ELF-1 (cell line): ENCODE measurements around the gene ACTR3.

Experiments used
- DNase-seq: peaks from one replicate; pipeline ENCODE4 v3.0.0-alpha.2; 2016; ENCODE audit warnings: low read depth, low spot score

The ACTR3 gene

DNA sequence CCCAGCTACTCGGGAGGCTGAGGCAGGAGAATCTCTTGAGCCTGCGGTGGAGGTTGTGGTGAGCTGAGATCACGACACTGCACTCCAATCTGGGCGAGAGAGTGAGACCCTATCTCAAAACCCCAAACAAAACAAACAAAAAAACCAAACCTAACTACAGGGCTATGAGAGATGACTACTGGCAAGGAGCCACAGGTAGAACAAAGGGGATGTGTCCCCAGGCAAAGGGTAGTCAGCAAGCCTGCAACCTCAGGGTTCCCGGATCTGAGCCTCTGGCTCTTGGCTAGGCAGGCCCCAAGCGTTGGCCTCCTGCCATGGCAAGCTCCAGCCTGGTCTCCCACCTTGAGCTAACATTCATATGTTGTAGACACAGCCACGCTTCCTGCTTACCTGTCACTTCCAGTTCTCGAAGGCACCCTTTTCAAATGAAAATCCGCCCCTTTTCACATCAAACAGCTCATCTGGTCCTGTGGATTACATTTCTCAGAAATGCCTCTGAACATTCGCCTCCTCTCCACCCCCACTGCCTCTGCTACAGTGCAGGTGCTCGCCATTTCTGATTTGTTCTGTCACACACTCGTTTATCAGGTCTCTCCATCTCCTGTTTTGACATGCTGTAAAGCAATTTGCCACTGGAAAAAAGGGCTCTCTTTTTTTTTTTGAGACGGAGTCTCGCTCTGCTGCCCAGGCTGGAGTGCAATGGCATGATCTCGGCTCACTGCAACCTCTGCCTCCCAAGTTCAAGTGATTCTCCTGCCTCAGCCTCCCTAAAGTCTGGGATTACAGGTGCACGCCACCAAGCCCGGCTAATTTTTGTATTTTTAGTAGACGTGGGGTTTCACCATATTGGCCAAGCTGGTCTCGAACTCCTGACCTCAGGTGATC lies 13.1 kb upstream of the ACTR3 start:
- peak; percentile 82 for DNase-seq

DNA sequence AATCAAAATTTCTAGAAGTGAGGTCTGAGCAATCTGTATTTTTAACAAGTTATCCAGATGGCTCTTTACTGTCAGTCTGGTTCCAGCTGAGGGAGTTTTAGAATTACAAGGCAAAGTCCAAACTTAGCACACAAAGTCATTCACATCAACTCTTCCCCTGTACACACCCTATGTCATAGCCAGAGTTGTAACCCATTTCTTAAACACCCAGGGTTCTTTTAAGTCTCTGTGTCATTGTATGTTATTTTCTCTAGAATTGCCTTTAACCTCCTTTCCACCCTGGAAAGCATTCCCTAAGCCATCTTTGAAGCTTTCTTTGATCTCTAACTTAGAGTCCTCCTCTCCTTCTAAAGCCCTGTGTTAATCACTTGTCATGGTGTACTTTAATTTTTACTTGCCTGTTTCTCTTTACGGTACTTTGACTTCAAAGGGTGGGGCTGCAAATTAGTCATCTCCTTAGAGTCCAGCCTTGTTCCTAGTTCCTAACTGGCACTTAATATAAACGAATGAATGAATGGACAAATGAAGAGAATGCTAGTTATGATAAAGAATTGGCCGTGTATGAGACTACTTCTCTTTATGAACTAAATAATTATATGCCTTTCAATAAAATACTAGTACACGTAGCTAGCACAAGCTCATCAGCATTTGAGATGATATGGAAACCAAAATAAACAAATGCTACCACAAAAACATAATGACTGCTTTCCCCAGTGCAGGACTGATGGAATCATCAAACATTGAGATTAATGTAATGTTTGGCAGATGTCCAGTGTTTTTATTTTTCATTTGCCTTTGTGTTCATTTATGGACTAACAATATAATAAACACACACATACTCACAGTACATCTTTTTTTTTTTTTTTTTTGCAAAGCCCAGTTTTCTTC lies 11.9 kb upstream of the ACTR3 start:
- DNase-seq: no peak

DNA sequence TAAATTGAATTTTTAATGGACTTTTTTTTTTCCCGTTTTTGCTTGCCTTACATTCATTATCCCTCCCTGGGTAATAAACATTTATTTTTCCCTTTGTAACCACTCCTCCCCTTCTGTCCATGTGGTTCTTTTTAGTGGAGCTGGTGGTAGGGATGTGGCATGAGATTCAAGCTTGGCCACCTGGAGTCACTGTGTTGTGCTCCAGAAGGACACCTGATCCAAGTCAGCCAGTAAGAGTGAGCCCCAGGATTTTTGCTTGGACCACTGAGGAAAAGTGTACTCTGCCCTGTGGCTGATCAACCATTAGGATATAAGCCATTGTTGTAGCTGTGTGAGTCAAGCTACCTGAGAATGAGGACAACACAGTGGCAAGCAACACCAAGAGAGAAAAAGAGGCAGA lies 11.1 kb upstream of the ACTR3 start:
- no peak for DNase-seq

DNA sequence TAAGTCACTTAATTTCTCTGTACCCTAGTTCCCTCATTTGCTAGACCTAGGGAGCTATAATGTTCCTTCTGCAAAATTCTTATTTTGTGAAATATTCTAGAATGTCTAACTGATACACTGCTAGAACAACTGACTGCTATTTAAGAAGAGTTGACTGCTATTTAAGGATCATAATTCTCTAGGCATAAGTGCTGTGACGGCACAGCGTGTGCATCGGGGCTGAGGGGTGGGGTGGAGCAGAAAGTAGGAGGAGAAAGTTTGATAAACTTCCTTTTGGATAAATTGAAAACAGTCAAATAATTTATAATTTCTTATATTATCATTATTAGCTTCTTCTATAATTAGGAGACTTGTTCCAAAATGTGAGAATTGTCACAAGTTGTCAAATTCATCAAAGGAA lies 10.4 kb upstream of the ACTR3 start:
- DNase-seq: no peak

DNA sequence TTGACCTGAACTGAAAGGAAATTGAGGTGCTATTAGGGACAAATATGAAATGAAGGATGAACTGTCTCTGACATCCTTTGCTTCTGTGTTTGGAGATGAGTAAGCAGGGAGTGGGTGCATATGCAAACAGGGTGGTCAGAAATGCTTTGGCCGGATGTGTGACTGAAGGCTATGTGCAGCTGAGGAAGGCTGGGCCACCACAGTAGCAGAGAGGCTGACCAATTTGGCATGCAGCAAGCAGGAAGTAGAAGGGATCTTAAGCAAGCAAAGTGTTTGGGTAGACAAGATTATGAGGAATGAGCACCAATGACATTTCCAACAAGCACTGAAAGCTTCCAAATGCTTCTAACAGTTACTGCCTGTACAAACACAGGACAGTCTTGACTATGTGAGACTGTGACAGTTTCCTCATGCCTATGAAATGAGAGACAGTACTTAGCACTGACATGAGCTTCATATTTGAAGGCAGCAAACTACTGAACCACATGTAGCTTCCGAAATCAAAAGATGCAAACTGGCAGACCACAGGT lies 3.3 kb upstream of the ACTR3 start:
- no peak for DNase-seq

DNA sequence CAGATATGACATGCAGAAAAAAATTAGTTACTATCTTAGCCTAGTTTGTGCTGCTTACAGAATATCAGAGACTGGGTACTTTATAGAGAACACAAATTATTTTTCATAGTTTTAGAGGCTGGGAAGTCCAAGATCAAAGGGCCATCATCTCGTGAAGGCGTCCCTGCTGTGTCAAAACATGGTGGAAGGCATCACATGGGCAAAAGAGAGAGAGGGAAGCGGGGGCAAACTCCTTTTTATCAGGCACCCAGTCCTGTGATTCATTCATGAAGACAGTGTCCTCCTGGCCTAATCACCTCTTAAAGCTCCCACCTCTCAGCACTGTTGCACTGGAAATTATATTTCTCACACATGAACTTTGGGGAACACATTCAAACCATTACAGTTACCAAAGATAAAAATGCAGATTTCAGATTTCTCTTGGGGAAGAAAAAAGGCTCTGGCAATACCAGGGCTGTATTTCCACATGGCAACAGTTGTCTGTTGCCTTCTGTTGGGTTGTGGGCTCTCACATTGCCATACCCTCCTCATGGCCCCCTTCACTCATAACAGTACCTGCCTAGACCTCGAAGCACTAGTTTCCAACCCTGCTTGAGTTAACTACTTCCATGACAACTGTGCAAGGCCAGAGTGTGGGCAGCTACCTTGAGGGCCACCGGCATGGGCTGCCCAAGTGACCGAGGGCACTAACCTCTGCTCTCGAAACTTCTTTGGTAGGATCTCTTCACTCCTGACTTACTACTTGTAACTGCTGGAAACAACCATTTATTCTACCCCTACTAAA lies 2.7 kb upstream of the ACTR3 start:
- DNase-seq: no peak

DNA sequence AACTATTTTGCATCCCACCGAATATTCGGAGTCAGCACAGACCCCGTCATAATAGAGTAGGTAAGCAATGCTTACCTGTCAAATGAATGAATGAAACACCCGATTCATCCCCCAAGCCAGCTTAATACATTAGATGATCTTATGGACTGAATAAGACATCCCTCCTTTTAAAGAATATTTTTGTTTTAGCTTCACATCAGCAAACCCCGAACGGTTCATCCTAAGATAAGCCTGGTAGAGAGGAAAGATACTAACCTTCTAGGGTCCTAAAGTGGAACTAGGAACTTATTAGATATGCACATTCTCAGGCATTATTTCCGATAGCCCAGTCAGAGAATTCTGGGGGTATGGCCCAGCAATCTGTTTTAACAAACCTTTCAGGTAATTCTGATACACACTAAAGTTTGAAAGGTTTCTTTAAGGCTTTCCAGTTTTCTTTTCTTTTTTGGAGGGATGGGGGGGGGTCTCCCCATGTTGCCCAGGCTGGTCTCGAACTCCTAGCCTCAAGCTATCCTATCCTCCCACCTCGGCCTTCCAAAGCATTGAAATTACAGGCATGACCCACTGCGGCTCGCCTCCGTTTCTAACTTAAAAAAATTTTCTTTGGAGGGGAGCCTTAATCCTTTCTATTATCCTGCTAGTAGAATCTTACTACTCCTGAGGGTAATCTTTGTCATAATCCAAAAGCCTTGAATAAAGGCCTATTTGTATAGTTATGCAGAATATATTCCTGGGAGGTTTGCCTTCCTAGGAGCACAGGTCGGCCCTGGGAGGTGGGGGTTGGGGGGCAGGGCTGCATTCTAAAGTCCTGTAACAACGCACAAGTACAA lies 1.0 kb upstream of the ACTR3 start:
- no peak for DNase-seq

DNA sequence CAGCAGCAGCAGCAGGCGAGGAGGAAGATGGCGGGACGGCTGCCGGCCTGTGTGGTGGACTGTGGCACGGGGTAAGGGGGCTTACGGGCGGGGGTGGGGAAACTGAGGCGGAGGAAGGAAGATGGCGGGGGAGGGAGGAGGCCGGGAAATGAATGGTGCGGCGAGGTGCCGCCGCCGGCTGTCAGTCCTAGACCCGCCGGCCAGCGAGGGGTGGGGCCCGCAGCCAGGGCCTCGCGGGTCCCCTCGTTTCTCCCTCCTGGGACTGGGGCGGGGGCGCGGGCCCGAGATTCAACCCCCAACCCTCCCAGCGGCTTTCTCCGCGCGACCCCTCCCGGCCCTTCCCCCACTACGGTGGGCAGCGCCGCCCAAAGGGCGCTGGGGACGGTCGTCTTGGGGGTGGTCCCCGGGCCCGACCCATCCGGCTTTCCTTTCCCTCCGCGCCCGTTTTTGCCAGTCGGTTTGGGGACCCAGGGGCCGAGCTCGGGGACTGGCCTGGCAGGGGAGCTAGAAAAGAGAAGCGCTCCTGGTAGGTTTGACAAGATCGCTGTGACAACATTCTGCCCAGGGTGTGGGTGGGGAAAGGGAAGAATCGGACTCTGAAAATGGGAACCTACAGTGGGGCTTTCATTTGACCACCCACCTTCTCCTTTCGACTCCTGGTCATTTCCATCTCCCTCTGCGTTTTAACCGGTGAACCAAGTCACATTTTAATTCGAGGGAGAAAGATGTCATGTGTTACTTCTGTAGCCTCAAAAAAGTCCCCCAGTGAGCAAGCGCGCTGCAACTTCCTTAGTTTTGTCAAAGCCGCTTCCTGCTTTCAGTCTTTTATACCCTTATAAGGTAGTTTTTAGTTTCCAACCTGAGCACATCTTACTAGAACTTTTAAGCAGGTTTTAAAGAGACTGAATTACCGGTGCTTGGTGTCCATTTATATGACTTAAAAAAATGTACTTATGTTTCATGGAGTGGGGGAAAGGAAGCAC lies 655 bp downstream of the ACTR3 start:
- DNase-seq: peak; percentile 64

DNA sequence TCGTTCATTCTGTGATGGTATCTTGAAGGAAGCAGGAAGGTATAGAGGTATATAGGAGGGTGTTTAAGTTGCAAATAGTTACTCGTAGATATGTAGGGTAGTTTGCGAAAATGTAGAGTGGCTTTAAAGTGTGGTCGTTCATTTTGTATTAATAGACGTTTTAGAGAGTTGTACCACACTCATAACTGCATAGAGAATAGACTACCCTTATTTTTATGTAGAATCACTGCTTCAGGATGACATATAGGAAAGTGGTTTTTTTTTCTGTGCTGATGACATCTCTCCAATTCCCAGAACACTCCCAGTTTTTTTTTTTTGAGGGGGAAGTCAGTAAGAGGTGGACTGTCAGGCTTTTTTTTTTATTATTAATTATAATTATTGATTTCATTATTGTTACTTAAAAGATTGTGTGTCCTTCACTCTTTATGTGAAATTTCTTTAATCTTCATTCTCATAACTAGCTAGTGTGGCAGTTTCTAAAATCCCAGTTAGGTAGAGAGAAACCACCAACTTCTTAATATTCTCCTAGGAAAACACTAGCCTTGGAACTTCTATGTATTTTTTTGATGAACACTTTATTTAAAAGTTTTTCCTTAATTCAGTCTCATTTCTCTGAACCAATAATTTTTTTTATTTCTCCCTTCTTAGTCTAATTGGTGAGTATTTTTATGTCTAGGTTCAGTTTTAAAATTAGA lies 1.5 kb downstream of the ACTR3 start:
- no peak for DNase-seq

DNA sequence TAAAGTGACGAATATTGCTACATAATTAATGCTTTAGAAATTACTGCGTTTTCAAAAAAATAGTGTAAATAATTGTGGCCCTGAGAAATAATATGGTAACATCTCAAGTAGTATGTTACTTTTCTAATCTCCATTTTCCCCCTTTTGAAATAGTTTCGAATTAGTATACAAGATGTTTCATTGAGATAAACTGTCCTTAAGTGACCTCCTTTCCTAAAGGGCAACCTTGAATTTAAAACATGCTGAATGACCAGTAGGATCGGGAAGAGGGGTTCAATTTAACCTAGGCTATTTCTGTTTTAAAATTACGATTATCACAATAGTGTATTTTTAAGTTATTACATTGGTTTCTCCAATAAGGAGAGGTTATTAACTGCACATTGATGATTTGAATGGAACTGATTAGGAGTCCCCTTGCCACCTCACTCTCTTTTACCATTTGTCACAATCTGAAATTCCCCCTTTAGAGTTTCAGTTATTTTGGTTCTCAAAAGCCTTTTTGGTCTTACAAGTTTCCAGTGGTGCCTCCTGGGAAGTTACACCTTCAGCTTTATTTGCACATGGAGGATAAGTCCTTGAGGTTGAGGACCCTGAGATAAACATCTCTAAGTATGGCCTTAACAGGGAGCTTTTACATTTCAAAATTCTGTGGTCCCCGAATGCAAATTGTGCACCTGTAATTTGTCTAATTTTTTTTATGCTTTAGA lies 2.3 kb downstream of the ACTR3 start:
- DNase-seq: no peak

DNA sequence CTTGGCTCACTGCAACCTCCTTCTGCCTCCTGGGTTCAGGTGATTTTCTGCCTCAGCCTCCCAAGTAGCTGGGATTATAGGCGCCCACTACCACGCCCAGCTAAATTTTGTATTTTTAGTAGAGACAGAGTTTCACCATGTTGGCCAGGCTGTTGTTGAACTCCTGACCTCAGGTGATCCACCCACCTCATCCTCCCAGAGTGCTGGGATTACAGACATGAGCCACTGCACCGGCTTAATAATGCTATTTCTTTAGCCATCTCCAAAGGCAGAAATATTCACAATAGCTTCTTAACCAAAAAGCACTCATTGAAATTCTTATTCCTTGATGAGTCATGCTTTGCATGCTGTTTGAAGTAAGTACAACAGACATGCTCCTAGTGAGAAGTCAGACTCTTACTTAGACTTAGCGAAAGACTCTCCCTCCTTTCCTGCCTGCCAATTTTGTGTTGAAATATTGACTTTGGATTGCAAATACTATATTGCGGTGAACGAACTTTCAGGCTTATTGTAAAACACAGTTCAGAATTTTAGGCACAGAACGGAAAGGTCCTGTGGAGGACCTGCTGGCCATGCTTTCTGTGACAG lies 4.4 kb downstream of the ACTR3 start:
- DNase-seq: no peak

DNA sequence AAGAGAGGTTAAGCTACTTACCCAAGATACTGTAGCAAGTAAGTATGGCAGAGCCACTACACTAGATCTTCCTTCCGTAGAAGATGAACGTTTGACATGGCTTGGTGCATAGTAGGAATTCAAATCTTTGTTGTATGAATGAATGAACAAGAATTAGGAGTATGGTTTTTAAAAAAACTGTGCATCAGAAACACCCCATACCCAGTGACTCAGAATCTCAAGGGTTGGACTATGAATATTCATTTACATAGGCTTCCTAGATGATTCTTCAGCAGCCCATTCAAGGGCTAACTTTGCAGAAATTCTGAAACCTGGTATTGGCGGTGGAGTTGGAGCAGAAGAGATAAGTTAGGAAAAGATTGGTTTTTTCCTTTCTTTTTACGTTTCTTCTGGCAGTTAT lies 5.4 kb downstream of the ACTR3 start:
- no peak for DNase-seq

DNA sequence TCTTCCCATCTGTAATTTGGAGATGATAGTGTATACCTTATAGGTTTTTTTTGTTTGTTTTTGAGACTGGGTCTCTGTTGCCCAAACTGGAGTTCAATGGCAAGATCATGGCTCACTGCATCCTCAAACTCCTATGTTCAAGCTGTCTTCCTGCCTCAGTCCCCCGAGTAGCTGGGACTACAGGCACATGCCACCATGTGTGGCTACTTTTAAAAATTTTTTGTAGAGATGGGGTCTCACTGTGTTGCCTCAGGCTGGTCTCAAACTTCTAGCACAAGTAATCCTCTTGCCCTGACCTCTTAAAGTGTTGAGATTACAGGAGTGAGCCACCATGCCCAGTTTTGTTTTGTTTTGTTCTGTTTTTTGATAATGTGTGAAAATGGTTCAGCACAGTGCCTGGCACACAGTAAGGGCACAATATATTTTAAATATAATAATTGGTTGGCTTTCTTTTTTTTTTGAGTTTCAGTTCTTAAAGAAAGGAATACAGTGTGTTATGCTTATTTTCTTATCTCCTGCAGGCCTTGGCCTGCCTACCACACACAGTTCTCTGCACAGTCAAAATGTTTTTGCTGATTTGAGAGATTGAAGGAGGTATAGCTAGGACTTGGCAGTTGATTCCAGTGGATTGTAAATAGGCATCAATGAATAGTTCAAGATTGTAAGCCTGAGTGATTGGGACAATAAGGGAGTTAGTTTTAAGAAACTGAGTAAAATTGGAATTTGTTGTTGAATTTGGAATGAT lies 6.1 kb downstream of the ACTR3 start:
- DNase-seq: no peak

DNA sequence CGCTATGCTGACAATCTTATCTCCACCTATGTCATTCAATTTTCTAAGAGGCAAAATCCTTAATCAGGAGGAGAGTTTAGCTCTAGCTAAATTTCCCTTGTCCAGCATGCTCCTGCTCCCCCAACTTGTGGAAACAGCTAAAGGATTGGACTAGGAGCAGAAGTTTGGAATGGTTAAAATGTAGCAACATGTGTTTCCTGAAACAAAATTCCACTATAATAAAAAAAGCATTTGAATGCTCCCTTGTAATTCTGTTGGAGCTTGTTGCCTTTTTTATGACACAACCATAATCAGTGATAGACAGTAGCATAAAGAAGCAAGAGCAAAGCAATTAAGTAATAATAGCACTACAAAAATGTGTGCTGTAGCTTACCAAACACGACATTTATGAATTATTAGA lies 6.9 kb downstream of the ACTR3 start:
- DNase-seq: no peak

DNA sequence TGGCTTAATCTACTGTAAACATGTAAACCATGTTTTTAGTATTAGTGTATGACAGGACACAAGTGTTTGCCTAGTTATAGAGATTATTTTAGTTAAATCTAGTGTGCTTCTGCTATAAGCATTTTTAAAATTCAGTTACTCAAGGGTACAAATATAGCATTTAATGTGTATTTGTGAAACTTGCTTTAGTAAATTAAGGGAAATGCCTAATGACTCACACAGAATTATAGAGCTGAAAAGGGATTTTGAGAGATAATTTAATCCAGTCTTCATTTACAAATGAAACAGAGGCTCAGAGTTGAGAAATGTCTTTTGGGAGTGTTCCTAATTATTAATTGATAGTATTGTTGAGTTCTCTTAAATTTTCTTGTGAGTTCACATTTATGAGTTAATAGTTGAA lies 8.2 kb downstream of the ACTR3 start:
- DNase-seq: no peak

DNA sequence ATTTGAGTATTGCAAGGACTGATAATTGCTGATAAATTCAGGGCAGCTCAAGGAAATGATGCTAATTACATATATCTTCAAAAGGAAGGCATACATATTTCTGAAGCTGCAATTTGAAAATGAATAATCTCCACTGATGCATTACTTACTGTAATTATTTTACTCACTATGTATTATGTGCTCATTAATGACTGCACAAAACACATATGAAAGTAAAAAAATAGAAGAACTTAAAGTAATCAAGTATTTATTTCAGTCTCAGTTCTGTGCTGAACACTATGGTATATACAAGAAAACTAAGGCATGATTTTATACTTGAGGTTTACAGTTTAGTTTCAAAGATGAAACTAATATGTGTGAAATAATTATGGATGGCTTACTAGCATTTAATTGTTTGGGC lies 9.3 kb downstream of the ACTR3 start:
- no peak for DNase-seq

DNA sequence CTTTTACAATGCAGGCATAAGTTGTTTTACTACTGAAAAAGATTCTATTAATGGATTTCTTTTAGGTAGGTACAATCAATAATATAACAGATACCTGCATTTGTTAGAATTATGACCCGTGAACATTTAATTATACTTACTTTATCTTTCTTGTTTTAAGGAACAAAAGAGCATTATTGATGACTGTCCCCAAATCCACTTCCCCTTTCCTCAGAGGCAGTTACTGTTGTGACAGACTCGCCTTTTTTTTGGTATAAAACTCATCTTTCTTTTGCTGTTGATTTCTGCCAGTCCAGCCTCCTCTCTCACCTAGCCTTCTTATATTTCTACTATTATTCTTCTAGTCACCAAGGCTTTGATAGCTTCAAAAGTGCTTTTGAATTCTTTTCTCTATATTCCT lies 12.1 kb downstream of the ACTR3 start:
- DNase-seq: no peak
